HG02610 (cell line): ENCODE measurements around the gene MAP4K5.

Experiments
- ATAC-seq: cut with Tn5 transposase; IDR thresholded peaks from one replicate; pipeline ENCODE4 v1.9.1; 2021; ENCODE audit warnings: mild to moderate bottlenecking, moderate library complexity; ENCODE audit not compliant: unreplicated experiment

Gene MAP4K5

DNA sequence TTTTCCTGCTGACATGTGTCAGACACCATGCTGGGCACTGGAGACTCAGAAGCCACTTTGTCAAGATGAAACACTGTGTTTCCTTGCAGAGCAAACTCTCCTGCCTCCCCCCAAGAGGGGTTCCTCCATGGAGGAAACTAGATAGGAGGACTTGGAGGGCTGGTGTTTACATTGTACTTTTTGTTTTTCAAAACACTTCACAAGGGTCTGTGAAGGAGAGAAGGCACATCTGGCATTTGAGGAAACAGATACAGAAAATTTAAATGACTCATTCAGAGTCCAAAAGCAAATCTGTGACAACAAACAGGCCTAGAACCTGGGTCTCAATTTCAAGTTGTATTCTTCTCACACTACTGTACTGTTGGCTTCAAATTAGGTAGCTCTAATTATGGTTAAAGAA is 128.9 kb downstream of the MAP4K5 start:
- ATAC-seq: no peak

DNA sequence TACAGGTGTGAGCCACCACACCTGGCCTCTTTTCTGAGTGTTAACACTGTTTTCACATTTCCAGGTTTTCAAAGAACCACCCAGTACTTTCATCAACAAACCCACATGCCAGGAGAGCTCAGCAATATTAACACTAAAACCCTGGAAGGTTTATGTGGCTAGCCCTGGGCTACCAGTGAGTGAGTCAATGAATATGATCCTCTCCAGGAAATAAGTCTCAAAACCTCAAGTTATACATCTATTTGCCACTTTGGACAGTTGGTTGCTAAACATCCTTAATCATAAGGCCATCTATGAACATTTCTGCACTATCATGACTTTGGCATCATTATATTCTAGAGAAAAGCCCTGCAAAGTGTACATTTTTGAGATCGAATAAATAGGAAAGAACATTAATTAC is 129.4 kb downstream of the MAP4K5 start:
- ATAC-seq: no peak

DNA sequence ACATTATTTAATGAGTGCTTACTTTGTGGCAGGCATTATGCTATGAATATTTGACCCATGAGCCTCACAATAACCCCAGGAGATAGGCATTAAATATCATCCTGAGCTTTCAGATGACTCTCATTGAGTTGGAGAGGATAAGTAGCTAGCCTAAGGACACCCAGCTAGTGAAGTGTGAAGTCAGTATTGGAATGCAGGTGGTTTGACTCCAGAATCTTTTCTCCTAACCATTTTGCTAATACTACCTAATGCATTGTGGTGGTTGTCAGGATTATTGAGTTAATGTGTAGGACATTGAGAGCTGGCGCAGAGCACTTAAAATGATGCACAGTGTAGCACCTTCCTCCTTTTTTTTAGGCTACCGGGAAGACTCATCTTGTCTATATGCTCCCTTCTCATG is 131.9 kb downstream of the MAP4K5 start:
- ATAC-seq: no peak

DNA sequence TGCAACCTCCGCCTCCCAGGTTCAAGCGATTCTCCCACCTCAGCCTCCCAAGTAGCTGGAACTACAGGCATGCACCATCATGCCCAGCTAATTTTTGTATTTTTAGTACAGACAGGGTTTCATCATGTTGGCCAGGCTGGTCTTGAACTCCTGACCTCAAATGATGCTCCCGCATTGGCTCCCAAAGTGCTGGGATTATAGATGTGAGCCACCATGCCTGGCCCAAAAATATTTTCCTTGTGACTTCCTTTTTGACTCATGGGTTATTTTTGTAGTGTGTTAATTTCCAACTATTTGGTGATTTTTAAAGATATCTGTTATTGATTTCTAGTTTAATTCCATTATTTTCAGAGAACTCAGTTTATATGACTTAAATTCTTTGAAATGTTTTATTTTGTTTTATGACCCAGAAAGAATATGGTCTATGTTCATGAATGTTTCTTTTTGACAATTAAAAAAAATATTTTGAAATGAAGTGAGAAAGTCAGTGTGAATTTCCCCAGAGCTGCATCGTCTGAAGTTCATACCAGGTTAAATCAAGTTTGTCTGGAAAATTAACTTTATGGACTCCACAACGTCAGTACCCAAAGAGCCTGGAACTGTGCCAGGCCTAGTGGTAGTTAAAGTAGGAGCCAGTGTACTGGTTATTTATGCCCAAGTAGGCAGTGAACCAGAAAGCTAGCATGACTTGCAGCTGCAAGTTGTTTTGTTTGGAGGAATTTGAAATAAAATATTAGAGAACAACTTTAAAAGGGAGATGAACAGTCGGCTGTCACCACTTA is 132.9 kb downstream of the MAP4K5 start:
- no peak for ATAC-seq

DNA sequence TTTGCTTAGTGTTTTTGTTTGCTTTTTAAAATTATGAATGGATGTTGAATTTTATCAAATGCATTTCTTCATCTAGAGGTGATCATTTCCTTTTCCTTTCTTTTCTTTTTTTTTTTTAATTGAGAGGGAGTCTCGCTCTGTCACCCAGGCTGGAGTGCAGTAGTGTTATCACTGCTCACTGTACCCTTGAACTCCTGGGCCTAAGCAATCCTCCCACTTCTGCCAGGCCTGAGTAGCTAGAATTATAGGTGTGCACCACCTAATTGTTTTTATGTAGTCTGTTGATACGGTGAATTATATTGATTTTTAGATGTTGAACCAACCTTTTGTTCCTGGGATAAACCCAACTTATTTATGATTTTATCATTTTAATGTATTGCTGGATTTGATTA is 134.2 kb downstream of the MAP4K5 start:
- no peak for ATAC-seq

DNA sequence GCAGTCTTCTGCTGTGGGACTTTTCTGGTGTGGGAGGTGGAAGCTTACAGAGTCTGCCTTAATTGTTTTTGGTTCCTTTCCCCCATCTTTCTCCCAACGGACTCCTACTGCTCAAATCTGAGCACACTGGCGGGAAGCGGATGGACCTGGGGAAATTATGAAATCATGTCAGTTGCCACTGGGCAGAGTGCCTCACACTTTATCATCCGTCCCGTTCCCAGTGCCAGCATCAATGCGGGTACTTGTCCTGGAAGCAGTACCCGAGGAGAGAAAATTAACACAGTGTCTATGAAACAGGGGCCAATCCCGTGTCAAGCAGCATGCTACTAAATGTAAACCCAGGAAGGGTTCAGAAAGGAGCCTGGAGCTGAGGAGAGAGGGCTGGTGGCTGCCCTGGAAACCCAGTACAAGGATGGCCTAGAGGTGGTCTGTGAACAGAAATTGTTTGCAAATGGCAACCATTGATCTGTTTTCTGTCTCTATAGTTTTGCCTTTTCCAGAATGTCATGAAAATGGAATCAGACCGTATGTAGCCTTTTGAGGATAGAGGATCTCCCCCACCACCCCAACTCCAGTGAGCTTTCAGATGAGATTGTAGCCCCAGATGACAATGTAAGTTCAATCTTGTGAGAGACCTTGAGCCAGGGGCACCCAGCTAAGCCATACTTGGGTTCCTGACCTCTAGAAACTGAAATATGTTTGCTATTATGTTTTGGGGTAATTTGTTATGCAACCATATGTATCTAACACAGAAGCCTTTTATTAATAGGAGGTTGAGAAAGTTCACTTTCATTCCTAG is 134.8 kb downstream of the MAP4K5 start:
- no peak for ATAC-seq

DNA sequence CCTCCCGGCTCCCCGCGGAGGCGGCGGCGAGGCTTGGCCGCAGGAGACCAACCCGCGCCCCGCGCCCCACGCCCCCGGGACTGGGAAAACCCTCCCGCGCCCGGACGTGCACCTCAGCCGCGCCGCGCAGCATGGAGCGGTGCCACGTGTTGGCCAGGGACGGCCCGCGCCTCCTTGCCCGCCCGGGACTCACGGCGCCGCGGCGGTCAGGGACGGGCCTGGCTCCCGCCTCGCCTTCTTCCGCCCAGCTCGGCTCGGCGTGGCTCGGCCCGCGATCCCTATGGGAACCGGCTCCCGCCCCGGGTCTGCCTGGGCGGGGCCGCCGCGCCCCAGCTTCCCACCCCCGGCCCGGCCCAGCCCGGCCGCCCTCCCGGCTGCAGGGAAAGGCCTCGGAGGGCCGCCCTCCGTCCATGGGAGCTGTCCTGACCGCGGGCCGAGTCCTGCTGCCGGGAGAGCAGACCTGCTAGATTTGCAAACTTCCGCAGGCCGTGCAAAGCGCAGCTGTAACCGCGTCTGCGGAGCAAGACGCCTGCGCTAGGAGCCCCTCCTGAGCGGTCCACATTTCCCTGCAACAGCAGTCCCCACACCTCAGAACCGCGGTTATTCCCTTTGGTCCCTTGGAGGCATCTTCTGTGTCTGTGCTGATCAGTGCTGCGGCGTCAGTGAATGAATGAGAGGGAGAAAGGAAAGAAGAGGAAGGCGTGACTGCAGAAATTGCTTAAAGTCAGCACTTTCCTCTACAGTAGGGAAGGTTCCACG is 135.6 kb downstream of the MAP4K5 start, which contains the start of gene CDKL1:
TSS of gene CDKL1 (minus strand) at position 251 of the 759 bp plus-strand sequence. CDS start 1,013 bp downstream, outside the sequence.
- peak; percentile 60 for ATAC-seq

DNA sequence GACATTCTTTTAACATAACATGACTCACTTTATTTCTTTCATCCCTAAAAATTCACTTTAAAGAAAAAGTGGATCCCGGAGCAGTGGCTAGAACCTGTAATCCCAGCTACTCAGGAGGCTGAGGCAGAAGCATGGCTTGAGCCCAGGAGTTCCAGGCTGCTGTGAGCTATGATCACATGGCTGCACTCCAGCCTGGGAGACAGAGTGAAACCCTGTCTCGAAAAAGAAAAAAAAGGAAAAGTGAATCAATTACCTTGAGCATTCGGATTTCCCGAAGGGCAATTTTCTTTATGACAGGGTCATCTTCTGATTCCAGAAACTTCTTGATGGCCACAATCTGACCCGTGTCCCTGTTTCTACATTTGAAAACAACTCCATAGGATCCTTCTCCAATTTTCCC is 136.9 kb downstream of the MAP4K5 start:
- ATAC-seq: no peak

DNA sequence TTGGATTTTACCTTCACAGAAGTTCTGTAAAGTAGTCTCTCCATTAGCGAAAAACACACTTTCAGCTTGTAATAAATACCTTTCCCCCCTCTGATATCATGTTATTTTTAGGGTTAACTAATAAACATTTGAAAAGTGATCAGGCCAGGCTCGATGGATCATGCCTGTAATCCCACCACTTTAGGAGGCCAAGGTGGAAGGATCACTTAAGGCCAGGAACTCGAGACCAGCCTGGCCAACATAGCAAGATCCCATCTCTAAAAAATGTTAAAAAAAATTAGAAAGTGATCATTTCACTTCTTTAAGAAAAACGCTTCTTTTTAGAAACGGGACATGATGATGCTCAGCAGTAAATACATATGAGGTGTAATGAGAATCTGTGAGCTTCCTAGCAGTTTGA is 137.7 kb downstream of the MAP4K5 start:
- no peak for ATAC-seq

DNA sequence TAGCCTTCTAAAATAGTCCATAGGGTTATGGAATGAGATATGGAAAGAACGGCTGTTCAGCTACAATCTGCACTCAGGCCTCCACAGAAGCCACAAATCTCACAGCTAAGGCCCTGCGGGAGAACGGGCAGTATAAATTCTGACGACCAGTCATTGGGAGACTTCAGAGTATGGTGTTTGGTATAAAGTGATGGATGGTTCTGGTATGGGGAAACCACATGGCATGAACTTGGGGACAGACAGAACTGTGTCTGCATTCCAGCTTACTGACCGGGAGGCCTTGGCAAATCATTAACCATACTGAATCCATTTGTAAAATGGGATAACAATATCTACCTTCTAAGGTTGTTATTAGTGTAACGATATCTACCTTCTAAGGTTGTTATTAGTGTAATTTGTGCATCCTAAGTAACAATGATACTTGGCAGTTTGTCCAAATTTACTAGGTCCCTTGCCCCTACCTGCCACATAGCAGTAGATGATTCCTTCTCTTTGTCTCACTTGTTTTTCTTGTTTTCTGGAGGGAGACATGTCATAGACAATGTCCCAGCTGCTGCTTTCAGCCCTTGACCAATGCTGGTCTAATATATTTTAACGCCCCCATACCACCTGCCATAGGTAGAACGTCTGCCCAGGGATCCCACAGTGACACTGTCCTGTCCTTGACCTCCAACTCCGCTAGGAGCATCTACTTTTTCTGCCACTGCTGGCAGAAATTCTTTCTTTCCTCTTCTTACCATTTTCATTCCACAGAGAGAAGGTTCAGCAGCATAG is 142.5 kb downstream of the MAP4K5 start:
- no peak for ATAC-seq

DNA sequence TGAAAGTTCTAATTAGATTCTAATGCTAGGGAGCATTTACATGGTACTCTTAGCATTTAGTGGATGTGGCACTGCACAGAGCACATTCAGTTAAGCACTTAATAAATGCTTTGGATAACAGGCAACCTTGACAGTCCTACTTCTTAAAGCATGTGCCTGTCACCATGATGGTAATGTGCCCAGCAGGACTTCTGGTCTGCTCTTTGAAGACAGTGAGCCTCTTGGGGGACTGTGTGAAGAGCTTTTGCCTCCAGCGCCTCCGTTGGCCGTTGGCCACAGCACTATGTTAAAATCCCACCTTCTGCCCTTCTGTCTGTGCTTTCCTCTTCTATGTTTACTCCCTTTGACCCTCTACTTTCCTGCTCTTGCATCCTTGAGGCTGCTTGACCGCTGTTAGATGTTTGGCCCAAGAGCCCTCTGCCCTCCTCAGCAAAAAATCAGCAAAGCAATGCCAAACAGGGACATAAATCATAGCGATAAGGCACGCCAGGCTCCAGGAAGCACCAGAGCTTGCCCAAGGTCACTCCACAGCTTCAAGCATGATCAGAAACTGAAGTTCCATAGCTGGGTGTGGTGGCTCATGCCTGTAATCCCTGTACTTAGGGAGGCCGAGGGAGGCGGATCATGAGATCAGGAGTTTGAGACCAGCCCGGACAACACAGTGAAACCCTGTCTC is 144.0 kb downstream of the MAP4K5 start:
- no peak for ATAC-seq

DNA sequence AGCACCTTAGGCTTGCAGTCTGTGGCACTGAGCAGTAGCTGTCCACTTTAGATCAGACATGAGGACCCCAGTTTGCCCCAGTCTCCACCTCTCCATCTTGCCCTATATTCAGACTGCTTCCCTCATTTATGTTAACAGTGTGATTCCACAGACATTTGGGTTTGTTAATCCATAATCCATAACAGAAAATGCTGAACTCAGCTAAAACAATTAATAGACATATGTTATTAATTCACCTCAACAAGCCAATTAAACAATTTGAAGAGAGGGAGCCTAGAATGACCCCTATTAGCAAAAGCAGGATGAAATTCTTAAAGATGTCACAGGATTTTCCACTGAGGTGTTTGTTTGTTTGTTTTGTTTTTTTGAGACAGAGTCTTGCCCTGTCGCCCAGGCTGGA is 144.8 kb downstream of the MAP4K5 start:
- no peak for ATAC-seq

DNA sequence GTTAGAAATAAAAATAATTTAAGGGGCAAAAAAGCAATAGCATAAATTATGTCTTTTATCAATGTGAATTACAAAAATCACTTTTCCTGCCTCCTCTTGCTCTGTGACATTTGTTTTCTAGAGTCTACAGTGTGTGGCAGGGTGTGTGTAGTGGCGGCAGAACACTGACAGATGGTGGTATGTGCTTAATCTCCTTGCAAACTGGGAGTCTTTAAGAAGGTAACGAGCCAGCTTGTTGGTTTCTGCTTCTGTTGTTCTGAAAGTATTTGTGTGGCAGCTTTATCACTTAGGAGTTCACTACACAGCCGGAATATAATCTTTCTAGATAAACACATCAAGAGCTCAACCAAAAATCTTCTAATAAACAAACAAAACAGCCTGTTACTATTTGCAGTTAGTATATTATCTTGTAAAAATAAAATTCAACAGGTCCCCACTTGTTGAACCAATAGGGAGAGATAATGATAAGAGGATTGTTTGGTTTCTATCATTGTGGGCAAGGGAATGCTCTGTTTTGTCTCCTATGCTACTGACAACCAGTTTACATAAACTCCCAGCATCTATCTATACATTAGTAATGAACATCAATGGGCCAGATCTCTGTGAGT is 148.6 kb downstream of the MAP4K5 start:
- ATAC-seq: no peak

DNA sequence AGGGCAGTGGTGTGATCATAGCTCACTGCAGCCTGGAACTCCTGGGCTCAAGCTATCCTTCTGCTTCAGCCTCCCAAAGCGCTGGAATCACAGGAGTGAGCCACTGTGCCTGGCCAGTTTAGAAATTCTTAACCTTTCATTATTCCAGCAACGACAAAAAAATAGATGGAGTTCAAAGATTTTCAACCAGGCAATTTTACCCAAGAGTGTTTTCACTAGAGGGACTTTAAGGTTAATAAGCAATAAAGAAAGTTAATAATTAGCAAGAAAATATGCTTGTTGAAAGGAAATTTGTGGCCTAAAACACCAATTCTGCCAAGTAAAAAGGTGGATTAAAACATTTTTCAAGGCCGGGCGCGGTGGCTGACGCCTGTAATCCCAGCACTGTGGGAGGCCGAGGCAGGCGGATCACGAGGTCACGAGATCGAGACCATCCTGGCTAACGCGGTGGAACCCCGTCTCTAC is 150.5 kb downstream of the MAP4K5 start:
- ATAC-seq: no peak

DNA sequence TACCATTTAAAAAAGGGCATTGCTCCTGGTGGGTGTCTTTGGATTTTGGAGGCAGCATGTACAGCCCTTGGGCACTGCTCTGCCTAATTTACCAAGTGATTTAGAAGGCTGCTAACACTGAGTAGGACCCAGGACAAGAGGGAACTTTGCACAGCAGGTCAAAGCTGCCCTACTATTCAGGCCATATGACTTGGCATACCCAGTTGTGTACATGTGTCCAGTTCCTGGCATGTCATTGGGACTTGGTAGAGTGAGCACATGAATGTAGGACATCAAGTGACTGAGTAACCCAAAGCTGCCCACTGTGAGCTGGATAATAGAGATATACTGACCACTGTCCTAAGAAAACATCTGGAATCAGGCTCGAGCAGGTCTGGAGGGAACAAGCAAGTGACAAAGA is 151.4 kb downstream of the MAP4K5 start:
- no peak for ATAC-seq

DNA sequence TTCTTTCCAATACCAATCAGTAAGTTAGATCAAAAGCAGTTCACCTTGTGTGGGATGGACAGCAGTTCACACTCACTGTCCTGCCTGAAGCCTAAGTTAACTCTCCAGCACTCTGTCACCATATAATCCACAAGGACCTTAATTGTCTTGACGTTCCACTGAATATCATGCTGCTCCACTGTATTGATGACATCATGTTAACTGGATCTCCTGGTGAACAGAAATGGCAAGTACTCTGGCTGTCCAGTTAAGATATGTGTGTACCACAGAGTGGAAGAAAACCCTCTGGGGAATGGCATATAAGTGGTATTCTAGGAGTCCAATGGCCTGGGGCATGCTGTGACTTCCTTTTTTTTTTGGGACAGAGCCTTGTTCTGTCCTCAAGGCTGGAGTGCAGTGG is 151.9 kb downstream of the MAP4K5 start:
- no peak for ATAC-seq

DNA sequence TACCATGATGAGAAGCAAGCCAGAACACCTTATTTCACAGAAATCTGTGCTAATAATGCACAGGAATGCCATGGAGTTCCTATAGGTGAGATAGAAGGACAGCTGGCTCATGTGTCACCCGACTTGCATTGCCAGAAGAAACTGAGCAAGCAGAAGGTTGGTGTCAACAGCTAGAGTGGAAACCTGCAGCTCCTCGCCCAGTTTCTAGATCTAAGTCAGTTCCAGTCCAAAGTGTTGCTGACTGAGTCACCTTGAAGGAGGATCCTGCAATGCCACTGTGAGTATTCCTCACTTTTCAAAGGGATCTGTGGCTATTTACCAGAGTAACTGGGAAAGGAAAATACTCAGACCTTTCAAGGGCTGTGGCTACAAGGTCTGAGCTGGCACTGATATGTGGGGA is 152.8 kb downstream of the MAP4K5 start:
- no peak for ATAC-seq

DNA sequence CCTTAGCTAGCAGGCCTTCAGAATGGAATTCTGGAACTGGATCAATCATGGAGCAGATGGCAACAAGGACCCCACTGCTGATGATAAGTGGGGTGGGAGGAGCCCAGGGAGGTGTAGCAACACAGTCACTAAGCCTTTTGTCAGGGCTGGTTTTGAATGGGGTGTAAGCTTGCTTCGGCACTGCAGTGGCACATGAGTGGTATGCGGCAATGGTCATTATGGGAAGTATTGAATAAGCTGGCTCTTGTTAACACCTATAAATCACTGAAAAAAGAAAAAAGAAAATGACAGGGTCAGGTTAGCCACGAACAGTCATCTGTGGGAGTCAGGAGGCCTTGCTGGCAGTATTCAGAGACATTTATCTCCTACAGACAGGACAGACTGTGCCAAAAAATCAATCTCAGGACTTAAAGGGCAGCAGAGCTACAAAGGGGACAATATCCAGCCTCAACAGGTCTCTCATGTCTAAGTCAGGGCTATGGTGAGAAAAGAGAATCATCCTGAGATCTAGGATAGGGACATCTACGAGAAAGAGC is 154.8 kb downstream of the MAP4K5 start:
- ATAC-seq: no peak

DNA sequence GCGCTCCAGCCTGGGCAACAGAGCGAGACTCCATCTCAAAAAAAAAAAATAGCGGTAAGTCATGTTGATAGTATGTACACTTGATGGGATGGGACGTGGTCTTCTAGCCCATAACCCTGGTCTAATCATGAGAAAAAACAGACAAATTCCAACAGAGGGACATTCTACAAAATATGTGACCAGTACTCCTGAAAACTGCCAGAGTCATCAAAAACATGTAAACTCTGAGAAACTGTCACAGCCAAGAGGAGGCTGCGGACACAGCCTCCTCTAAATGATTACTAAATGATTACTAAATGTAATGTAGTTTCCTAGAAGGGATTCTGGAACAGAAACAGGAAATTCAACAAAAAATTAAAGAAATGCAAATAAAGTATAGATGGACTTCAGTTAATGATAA is 156.6 kb downstream of the MAP4K5 start:
- no peak for ATAC-seq
